GM23338 (cell line): ENCODE results near the gene EPHA5.

Source experiments
- EZH2 ChIP-seq: fragments of 200-600 bp; sonication (generic); IDR thresholded peaks from one replicate; pipeline ENCODE4 v1.8.0; 2017; ENCODE audit warnings: antibody characterized with exemption, mild to moderate bottlenecking, low read depth; ENCODE audit not compliant: unreplicated experiment
- POLR2AphosphoS5 ChIP-seq: IDR thresholded peaks from 2 replicates; pipeline ENCODE4 v1.6.1; 2016; ENCODE audit warnings: antibody characterized with exemption, low read depth
- TF ChIP-seq, protein P1 (sequence below), 2 experiments: fragments of 200-600 bp in 1 of 2; sonication (generic) in 1 of 2; conservative IDR thresholded peaks; 2 replicates each; pipeline versions ENCODE4 v1.5.1 to v1.6.1; 2016 to 2017; ENCODE audit warnings: antibody characterized with exemption in 2 of 2, low read depth in 2 of 2, mild to moderate bottlenecking in 2 of 2, moderate library complexity in 1 of 2
- TF ChIP-seq, protein P2 (sequence below): IDR thresholded peaks from one replicate; pipeline ENCODE4 v1.6.1; 2018; ENCODE audit warnings: antibody characterized with exemption; ENCODE audit not compliant: unreplicated experiment

DNA sequence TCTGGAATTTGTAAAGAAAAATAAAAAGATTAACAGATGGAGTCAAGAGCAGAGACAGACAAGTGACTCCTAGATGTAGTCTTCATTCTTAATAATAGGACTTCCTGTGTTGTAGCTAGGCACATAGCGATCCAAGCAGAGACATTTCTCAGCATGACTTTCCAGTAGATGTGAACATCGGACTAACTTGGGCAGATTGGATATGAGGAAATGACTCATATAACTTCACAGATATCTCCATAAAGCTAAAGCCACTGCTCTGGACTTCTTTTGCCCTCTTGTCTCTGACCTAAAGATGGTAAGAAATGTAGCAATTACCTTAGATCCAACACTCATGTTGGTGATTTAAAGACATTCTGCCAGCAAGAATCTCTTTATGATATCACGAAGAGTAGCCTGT lies 131.7 kb downstream of the EPHA5 start:
- TF ChIP-seq, protein P1, sequence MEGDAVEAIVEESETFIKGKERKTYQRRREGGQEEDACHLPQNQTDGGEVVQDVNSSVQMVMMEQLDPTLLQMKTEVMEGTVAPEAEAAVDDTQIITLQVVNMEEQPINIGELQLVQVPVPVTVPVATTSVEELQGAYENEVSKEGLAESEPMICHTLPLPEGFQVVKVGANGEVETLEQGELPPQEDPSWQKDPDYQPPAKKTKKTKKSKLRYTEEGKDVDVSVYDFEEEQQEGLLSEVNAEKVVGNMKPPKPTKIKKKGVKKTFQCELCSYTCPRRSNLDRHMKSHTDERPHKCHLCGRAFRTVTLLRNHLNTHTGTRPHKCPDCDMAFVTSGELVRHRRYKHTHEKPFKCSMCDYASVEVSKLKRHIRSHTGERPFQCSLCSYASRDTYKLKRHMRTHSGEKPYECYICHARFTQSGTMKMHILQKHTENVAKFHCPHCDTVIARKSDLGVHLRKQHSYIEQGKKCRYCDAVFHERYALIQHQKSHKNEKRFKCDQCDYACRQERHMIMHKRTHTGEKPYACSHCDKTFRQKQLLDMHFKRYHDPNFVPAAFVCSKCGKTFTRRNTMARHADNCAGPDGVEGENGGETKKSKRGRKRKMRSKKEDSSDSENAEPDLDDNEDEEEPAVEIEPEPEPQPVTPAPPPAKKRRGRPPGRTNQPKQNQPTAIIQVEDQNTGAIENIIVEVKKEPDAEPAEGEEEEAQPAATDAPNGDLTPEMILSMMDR (conservative IDR thresholded peaks at IDR 0.05; ENCODE audit: low read depth in 2 of 2): no peak
- TF ChIP-seq, protein P2, sequence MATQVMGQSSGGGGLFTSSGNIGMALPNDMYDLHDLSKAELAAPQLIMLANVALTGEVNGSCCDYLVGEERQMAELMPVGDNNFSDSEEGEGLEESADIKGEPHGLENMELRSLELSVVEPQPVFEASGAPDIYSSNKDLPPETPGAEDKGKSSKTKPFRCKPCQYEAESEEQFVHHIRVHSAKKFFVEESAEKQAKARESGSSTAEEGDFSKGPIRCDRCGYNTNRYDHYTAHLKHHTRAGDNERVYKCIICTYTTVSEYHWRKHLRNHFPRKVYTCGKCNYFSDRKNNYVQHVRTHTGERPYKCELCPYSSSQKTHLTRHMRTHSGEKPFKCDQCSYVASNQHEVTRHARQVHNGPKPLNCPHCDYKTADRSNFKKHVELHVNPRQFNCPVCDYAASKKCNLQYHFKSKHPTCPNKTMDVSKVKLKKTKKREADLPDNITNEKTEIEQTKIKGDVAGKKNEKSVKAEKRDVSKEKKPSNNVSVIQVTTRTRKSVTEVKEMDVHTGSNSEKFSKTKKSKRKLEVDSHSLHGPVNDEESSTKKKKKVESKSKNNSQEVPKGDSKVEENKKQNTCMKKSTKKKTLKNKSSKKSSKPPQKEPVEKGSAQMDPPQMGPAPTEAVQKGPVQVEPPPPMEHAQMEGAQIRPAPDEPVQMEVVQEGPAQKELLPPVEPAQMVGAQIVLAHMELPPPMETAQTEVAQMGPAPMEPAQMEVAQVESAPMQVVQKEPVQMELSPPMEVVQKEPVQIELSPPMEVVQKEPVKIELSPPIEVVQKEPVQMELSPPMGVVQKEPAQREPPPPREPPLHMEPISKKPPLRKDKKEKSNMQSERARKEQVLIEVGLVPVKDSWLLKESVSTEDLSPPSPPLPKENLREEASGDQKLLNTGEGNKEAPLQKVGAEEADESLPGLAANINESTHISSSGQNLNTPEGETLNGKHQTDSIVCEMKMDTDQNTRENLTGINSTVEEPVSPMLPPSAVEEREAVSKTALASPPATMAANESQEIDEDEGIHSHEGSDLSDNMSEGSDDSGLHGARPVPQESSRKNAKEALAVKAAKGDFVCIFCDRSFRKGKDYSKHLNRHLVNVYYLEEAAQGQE: no peak
- TF ChIP-seq EZH2: no peak
- TF ChIP-seq POLR2AphosphoS5: no peak
